NB4 (cell line): Measurements from ENCODE around the gene DLG3.
"Not testable (repeated sequence)": the region's sequence is repeated elsewhere in the genome, so short reads cannot be mapped to it uniquely, and the experiment has no call there.

Source experiments
- DNase-seq: peaks from one replicate; pipeline ENCODE4 v3.0.0; 2010; ENCODE audit warnings: low read depth
- H3K4me3 ChIP-seq: one replicate; pipeline ENCODE4 v1.5.1; 2011; ENCODE audit warnings: mild to moderate bottlenecking, low read depth, low read length, moderate library complexity
- MAX ChIP-seq: IDR thresholded peaks from 2 replicates; pipeline ENCODE4 v1.6.1; 2011; ENCODE audit warnings: low read depth, low read length
- MYC ChIP-seq: IDR thresholded peaks from 2 replicates; pipeline ENCODE4 v1.6.1; 2011; ENCODE audit warnings: low read depth, low read length
- POLR2A ChIP-seq: IDR thresholded peaks from 2 replicates; pipeline ENCODE4 v1.6.1; 2011; ENCODE audit warnings: mild to moderate bottlenecking; ENCODE audit not compliant: insufficient read length; ENCODE audit errors: extremely low read depth
- TF ChIP-seq, protein P1 (sequence below): IDR thresholded peaks from one replicate; pipeline ENCODE4 v1.5.1; 2012; ENCODE audit warnings: low read depth, low read length

DLG3 gene

GRCh38 chrX:70505451-70505841 lies 60.8 kb downstream of the DLG3 start:
- no peak for DNase-seq
- TF ChIP-seq POLR2A = no peak
- no peak overlapping the region for H3K4me3 ChIP-seq

DNA sequence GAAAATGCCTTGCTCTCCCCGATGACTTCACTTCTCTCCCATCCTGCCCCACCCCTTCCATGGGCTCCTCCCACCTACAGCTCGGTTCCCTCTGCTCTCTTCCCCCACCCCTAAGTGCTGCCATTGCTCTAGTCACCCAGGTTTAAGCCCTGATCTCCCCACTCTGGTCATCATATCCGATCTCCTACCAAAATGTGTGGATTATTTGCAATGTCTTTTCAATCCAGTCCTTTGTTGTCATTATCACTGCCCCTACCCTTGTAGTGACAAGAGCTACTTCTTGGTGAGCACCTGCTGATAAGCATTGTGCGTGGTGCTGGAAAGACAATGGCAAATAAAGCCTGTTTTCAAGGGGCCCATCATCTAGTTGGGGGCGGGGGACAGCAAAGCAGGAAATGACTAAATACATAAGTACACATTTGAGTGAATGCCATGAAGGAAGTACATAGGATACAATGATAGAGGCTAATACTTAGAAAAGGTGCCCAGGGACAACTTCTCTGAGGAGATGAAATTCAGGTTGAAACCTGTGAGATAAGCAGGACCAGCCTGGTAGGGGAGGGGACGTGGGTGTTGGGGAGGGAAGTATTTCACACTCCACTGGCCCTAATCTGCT lies 63.8 kb downstream of the DLG3 start:
- H3K4me3 ChIP-seq = no peak overlapping the region
- TF ChIP-seq MYC (no peak), MAX (no peak), POLR2A (no peak)
- TF ChIP-seq, protein P1, sequence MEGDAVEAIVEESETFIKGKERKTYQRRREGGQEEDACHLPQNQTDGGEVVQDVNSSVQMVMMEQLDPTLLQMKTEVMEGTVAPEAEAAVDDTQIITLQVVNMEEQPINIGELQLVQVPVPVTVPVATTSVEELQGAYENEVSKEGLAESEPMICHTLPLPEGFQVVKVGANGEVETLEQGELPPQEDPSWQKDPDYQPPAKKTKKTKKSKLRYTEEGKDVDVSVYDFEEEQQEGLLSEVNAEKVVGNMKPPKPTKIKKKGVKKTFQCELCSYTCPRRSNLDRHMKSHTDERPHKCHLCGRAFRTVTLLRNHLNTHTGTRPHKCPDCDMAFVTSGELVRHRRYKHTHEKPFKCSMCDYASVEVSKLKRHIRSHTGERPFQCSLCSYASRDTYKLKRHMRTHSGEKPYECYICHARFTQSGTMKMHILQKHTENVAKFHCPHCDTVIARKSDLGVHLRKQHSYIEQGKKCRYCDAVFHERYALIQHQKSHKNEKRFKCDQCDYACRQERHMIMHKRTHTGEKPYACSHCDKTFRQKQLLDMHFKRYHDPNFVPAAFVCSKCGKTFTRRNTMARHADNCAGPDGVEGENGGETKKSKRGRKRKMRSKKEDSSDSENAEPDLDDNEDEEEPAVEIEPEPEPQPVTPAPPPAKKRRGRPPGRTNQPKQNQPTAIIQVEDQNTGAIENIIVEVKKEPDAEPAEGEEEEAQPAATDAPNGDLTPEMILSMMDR = no peak
- no peak for DNase-seq

- TF ChIP-seq, protein P1 = no peak
- TF ChIP-seq MAX = no peak
- no peak for TF ChIP-seq POLR2A
- TF ChIP-seq MYC = no peak
- no peak overlapping the region for H3K4me3 ChIP-seq
- DNase-seq = no peak
Measured at GRCh38 chrX:70509078-70509477, 64.4 kb downstream of the DLG3 start.

DNA sequence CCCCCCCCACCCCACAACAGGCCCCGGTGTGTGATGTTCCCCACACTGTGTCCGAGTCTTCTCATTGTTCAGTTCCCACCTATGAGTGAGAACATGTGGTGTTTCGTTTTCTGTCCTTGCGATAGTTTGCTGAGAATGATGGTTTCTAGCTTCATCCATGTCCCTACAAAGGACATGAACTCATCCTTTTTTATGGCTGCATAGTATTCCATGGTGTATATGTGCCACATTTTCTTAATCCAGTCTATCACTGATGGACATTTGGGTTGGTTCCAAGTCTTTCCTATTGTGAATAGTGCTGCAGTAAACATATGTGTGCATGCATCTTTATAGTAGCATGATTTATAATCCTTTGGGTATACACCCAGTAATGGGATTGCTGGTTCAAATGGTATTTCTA lies 70.6 kb downstream of the DLG3 start:
- DNase-seq, H3K4me3 ChIP-seq: not testable (repeated sequence)

DNA sequence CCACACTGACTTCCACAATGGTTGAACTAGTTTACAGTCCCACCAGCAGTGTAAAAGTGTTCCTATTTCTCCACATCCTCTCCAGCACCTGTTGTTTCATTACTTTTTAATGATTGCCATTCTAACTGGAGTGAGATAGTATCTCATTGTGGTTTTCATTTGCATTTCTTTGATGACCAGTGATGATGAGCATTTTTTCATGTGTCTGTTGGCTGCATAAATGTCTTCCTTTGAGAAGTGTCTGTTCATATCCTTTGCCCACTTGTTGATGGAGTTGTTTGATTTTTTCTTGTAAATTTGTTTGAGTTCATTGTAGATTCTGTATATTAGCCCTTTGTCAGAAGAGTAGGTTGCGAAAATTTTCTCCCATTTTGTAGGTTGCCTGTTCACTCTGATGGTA lies 71.1 kb downstream of the DLG3 start:
- H3K4me3 ChIP-seq, DNase-seq: not testable (repeated sequence)

DNA sequence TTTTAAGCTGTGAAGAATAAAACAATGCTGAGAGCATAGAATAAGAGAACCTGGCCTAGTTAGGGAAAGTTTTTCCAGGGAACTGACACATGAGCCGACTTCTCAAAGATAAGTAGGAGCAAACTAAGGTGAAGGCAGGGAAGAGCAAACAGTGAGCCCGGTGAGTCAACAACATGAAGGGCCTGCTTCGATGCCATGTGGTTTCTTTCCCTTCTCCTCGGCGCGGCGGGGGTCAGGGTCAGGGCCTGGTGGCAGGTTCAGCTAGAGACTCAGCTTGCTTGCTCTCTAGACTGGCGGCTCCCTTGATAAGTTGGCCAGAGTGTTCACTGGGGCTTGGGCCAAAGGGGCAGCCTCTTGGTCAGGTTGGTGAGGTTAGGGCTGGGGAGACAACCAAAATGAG lies 81.1 kb downstream of the DLG3 start:
- no peak for TF ChIP-seq POLR2A
- no peak for TF ChIP-seq MAX
- TF ChIP-seq, protein P1 = no peak
- no peak for TF ChIP-seq MYC
- DNase-seq = no peak
- no peak overlapping the region for H3K4me3 ChIP-seq

DNA sequence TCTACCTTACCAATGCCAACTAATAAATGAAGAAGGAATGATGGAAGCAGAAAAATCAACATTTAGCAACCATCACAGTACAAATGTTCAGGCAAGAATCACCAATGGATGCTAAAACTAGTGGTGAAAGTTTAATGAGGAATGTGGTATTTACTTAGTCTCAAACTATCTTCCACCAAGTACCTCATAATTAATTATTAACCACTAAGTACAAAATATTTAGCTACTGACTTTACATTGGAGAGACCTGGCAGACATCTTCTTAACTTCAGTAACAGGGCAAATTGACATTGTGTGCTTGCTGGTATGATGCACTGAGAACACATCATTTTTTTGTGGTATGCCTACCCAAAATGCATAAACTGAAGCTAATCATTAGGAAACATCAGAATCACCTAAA lies 82.4 kb downstream of the DLG3 start:
- H3K4me3 ChIP-seq = no peak overlapping the region
- TF ChIP-seq MYC = no peak
- TF ChIP-seq, protein P1 = no peak
- TF ChIP-seq MAX = no peak
- TF ChIP-seq POLR2A = no peak
- no peak for DNase-seq

- TF ChIP-seq MAX = no peak
- TF ChIP-seq MYC = no peak
- TF ChIP-seq POLR2A = no peak
Measured at GRCh38 chrX:70527610-70528345, 83.1 kb downstream of the DLG3 start.

More at GRCh38 chrX:70527610-70528345, 83.1 kb downstream of the DLG3 start:
- H3K4me3 ChIP-seq = no peak overlapping the region
- DNase-seq = no peak
